ENCODE data around the gene SEMA4C. TPM values are rescaled to one million over a fixed set of nuclear protein-coding genes. Genes with fewer than 3 reads are reported as not detected.

The SEMA4C gene
- total RNA-seq, 2 donors from 2014 or later = 82.5 to 92.1 TPM

GRCh38 chr2:96879545-96880040, 9.7 kb upstream of the SEMA4C start:
- Mint-ChIP-seq H3K36me3 (ENCODE audit: low read depth) (no peaks in the 10 kb centered on the region), H3K4me1 (peaks cover 39% of the 10 kb centered on the region), H3K27me3 (ENCODE audit: insufficient read depth) (peaks cover 2% of the 10 kb centered on the region), H3K4me3 (no peak overlapping the region), H3K27ac (no peak overlapping the region), H3K9me3 (no peaks in the 10 kb centered on the region)
- 88 to 91% methylated on average over 14 to 18 of the region's 18 CpGs for WGBS, 2 experiments (ENCODE audit: insufficient coverage in 1 of 2, insufficient read length in 1 of 2)
- Histone ChIP-seq H3K4me1 (ENCODE audit: control insufficient read depth, insufficient read depth, low read length) (peaks cover 18% of the 10 kb centered on the region), H3K9ac (ENCODE audit: extremely low read depth, low read length, poor library complexity, severe bottlenecking) (no peak overlapping the region), H3K9me3 (ENCODE audit: control insufficient read depth, low read length) (no peaks in the 10 kb centered on the region), H3K27me3 (ENCODE audit: control insufficient read depth, insufficient read depth, low read length, poor library complexity, severe bottlenecking) (no peaks in the 10 kb centered on the region), H3K27ac (ENCODE audit: low read depth, low read length) (no peak overlapping the region), H3K36me3 (ENCODE audit: control insufficient read depth, insufficient read depth, low read length) (no peaks in the 10 kb centered on the region), H3K4me3 (ENCODE audit: low read length) (no peak overlapping the region)
- TF ChIP-seq CTCF (conservative IDR thresholded peaks at IDR 0.05) = no peak
- DNase-seq = no peak

GRCh38 chr2:96878796-96879544, 9.1 kb upstream of the SEMA4C start:
- H3K27me3 ChIP-seq (ENCODE audit: control insufficient read depth, insufficient read depth, low read length, poor library complexity, severe bottlenecking) = no peaks in the 10 kb centered on the region
- WGBS, 2 experiments (ENCODE audit: insufficient coverage in 1 of 2, insufficient read length in 1 of 2) = 89 to 96% methylated on average over 14 to 22 of the region's 22 CpGs
- no peaks in the 10 kb centered on the region for H3K36me3 ChIP-seq (ENCODE audit: control insufficient read depth, insufficient read depth, low read length)
- Mint-ChIP-seq H3K4me1 (peaks cover 45% of the 10 kb centered on the region), H3K27ac (no peak overlapping the region), H3K36me3 (ENCODE audit: low read depth) (no peaks in the 10 kb centered on the region), H3K4me3 (no peak overlapping the region), H3K27me3 (ENCODE audit: insufficient read depth) (peaks cover 2% of the 10 kb centered on the region), H3K9me3 (no peaks in the 10 kb centered on the region)
- H3K4me3 ChIP-seq (ENCODE audit: low read length) = no peak overlapping the region
- no peak overlapping the region for H3K9ac ChIP-seq (ENCODE audit: extremely low read depth, low read length, poor library complexity, severe bottlenecking)
- no peaks in the 10 kb centered on the region for H3K9me3 ChIP-seq (ENCODE audit: control insufficient read depth, low read length)
- no peak overlapping the region for H3K27ac ChIP-seq (ENCODE audit: low read depth, low read length)
- no peak for TF ChIP-seq CTCF (conservative IDR thresholded peaks at IDR 0.05)
- no peak for DNase-seq
- H3K4me1 ChIP-seq (ENCODE audit: control insufficient read depth, insufficient read depth, low read length) = peaks cover 20% of the 10 kb centered on the region

GRCh38 chr2:96878171-96878570, 8.3 kb upstream of the SEMA4C start:
- DNase-seq = no peak
- H3K27me3 ChIP-seq (ENCODE audit: control insufficient read depth, insufficient read depth, low read length, poor library complexity, severe bottlenecking) = no peaks in the 10 kb centered on the region
- H3K36me3 ChIP-seq (ENCODE audit: control insufficient read depth, insufficient read depth, low read length) = no peaks in the 10 kb centered on the region
- H3K9ac ChIP-seq (ENCODE audit: extremely low read depth, low read length, poor library complexity, severe bottlenecking) = no peak overlapping the region
- WGBS, 2 experiments (ENCODE audit: insufficient coverage in 1 of 2, insufficient read length in 1 of 2) = 92 to 96% methylated on average over 4 to 7 of the region's 7 CpGs
- TF ChIP-seq CTCF (conservative IDR thresholded peaks at IDR 0.05) = no peak
- no peaks in the 10 kb centered on the region for H3K9me3 Mint-ChIP-seq
- no peaks in the 10 kb centered on the region for H3K36me3 Mint-ChIP-seq (ENCODE audit: low read depth)
- peaks cover 2% of the 10 kb centered on the region for H3K27me3 Mint-ChIP-seq (ENCODE audit: insufficient read depth)
- no peak overlapping the region for H3K27ac Mint-ChIP-seq
- peaks cover 53% of the 10 kb centered on the region for H3K4me1 Mint-ChIP-seq
- H3K4me3 ChIP-seq (ENCODE audit: low read length) = no peak overlapping the region
- no peak overlapping the region for H3K4me3 Mint-ChIP-seq
- no peak overlapping the region for H3K27ac ChIP-seq (ENCODE audit: low read depth, low read length)
- no peaks in the 10 kb centered on the region for H3K9me3 ChIP-seq (ENCODE audit: control insufficient read depth, low read length)
- peaks cover 28% of the 10 kb centered on the region for H3K4me1 ChIP-seq (ENCODE audit: control insufficient read depth, insufficient read depth, low read length)
